SU-DHL-6 (cell line): ENCODE measurements around the gene INTS11.

ENCODE experiments used
- CTCF ChIP-seq: fragments of 200-600 bp; sonication (generic); IDR thresholded peaks from one replicate; pipeline ENCODE4 v1.5.1; 2017; ENCODE audit warnings: antibody characterized with exemption, mild to moderate bottlenecking, low read length, moderate library complexity; ENCODE audit not compliant: insufficient read depth, poor library complexity, severe bottlenecking
- EZH2phosphoT487 ChIP-seq: fragments of 200-600 bp; sonication (generic), shearing (Covaris generic); conservative IDR thresholded peaks from 2 replicates; pipeline ENCODE4 v1.6.1; 2018; ENCODE audit warnings: mild to moderate bottlenecking, antibody characterized with exemption, low read length, moderate library complexity, mixed read lengths

- TF ChIP-seq EZH2phosphoT487 = no peak
- no peak for TF ChIP-seq CTCF
Measured at GRCh38 chr1:1353389-1354151, 29.1 kb upstream of the INTS11 start.
